ENCODE results near the gene OPCML.

Gene OPCML

DNA sequence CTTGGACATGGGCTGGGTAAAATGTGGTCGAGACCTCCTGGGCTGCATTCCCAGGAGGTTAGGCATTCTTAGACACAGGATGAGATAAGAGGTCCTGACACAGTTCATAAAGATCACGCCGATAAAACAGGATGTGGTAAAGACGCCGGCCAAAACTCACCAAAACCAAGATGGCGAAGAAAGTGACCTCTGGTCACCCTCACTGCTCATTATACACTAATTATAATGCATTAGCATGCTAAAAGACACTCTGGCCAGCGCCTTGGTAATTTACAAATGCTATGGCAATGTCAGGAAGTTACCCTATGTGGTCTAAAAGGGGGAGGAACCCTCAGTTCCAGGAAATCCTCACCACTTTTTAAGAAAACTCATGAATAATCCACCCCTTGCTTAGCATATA is 983.3 kb downstream of the OPCML start:
- Histone ChIP-seq H3K4me2 (ENCODE audit: low read depth, low read length, poor library complexity, severe bottlenecking) (no peak overlapping the region), H3K9me2 (replicated peaks; ENCODE audit: low read depth, low read length) (no peaks in the 10 kb centered on the region), H3K36me3 (ENCODE audit: insufficient read depth, low read length) (no peaks in the 10 kb centered on the region), H3K27me3 (ENCODE audit: insufficient read depth, low read length, poor library complexity, severe bottlenecking) (no peaks in the 10 kb centered on the region), H3F3A (ENCODE audit: low read depth) (no peaks in the 10 kb centered on the region), H2AFZ (ENCODE audit: low read length) (no peak overlapping the region), H3K79me2 (ENCODE audit: insufficient read depth, low read length) (no peaks in the 10 kb centered on the region), H3K4me1 (ENCODE audit: insufficient read depth, low read length, poor library complexity, severe bottlenecking) (no peaks in the 10 kb centered on the region), H3K9ac (ENCODE audit: low read depth, low read length, poor library complexity, severe bottlenecking) (no peak overlapping the region), H3K9me3 (ENCODE audit: insufficient read depth, low read depth, low read length) (0 out of 2 replicates have a peak, but pooled peaks cover 2% of the 10 kb centered on the region), H4K20me1 (ENCODE audit: insufficient read depth, low read length, poor library complexity, severe bottlenecking) (no peaks in the 10 kb centered on the region), H3K4me3 (ENCODE audit: low read length, poor library complexity, severe bottlenecking) (no peak overlapping the region)
- no peak for TF ChIP-seq EZH2phosphoT487 (IDR thresholded peaks at IDR 0.05; ENCODE audit: borderline replicate concordance)
- TF ChIP-seq, protein P1, sequence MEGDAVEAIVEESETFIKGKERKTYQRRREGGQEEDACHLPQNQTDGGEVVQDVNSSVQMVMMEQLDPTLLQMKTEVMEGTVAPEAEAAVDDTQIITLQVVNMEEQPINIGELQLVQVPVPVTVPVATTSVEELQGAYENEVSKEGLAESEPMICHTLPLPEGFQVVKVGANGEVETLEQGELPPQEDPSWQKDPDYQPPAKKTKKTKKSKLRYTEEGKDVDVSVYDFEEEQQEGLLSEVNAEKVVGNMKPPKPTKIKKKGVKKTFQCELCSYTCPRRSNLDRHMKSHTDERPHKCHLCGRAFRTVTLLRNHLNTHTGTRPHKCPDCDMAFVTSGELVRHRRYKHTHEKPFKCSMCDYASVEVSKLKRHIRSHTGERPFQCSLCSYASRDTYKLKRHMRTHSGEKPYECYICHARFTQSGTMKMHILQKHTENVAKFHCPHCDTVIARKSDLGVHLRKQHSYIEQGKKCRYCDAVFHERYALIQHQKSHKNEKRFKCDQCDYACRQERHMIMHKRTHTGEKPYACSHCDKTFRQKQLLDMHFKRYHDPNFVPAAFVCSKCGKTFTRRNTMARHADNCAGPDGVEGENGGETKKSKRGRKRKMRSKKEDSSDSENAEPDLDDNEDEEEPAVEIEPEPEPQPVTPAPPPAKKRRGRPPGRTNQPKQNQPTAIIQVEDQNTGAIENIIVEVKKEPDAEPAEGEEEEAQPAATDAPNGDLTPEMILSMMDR (conservative IDR thresholded peaks at IDR 0.05; ENCODE audit: low read length): no peak

DNA sequence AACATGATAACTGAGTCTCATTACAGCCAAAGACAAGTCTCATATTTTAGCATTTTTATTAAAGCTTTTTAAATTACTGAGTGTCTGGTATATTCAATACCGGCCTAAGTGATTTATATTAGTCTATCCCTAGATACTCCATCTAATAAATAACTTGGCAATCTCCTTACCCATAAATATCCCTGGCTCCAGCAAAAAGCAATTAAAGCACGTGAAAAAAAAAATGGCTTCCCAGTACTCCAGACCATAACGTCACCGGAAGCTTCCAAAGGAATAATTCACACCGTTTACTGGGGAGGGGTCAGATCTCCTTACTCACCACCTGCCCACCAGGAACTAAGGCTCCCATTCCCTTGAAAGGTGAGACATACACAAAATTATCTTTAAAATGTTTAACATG is 988.3 kb downstream of the OPCML start:
- H3K9ac ChIP-seq (ENCODE audit: low read depth, low read length, poor library complexity, severe bottlenecking): no peak overlapping the region
- H3F3A ChIP-seq (ENCODE audit: low read depth): no peaks in the 10 kb centered on the region
- 0 out of 2 replicates have a peak, but pooled peaks cover 2% of the 10 kb centered on the region for H3K9me3 ChIP-seq (ENCODE audit: insufficient read depth, low read depth, low read length)
- H3K9me2 ChIP-seq (replicated peaks; ENCODE audit: low read depth, low read length): no peaks in the 10 kb centered on the region
- H3K4me1 ChIP-seq (ENCODE audit: insufficient read depth, low read length, poor library complexity, severe bottlenecking): no peaks in the 10 kb centered on the region
- H2AFZ ChIP-seq (ENCODE audit: low read length): no peak overlapping the region
- no peaks in the 10 kb centered on the region for H3K27me3 ChIP-seq (ENCODE audit: insufficient read depth, low read length, poor library complexity, severe bottlenecking)
- H4K20me1 ChIP-seq (ENCODE audit: insufficient read depth, low read length, poor library complexity, severe bottlenecking): no peaks in the 10 kb centered on the region
- H3K79me2 ChIP-seq (ENCODE audit: insufficient read depth, low read length): no peaks in the 10 kb centered on the region
- TF ChIP-seq, protein P1 (conservative IDR thresholded peaks at IDR 0.05; ENCODE audit: low read length): no peak
- no peak for TF ChIP-seq EZH2phosphoT487 (IDR thresholded peaks at IDR 0.05; ENCODE audit: borderline replicate concordance)
- H3K36me3 ChIP-seq (ENCODE audit: insufficient read depth, low read length): no peaks in the 10 kb centered on the region
- H3K4me2 ChIP-seq (ENCODE audit: low read depth, low read length, poor library complexity, severe bottlenecking): no peak overlapping the region
- H3K4me3 ChIP-seq (ENCODE audit: low read length, poor library complexity, severe bottlenecking): no peak overlapping the region

DNA sequence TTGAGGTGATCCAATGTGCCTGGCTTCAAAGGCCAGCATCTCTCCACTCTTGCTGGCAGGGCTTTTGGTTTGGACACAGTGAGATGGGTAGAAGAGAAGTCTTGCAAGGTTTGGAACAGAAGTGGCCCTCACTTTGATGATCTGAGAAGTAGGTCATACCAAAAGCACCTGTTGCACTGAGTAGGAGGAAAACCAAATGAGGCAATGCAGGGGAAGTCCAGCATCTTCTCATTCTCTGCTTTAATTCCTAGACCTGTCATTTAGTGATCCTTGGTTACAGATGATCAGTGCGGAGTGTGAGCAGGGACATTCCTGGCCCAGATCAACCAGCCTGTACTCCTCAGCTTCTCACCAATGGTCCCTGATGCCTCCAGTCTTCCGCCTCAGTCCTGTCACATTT is 990.5 kb downstream of the OPCML start:
- TF ChIP-seq, protein P1 (conservative IDR thresholded peaks at IDR 0.05; ENCODE audit: low read length): no peak
- no peak for TF ChIP-seq EZH2phosphoT487 (IDR thresholded peaks at IDR 0.05; ENCODE audit: borderline replicate concordance)
- no peaks in the 10 kb centered on the region for H3K4me1 ChIP-seq (ENCODE audit: insufficient read depth, low read length, poor library complexity, severe bottlenecking)

More for the DNA sequence above, 990.5 kb downstream of the OPCML start:
- Histone ChIP-seq H3F3A (ENCODE audit: low read depth) (no peaks in the 10 kb centered on the region), H3K9ac (ENCODE audit: low read depth, low read length, poor library complexity, severe bottlenecking) (no peak overlapping the region), H3K36me3 (ENCODE audit: insufficient read depth, low read length) (no peaks in the 10 kb centered on the region), H3K4me3 (ENCODE audit: low read length, poor library complexity, severe bottlenecking) (no peak overlapping the region), H3K79me2 (ENCODE audit: insufficient read depth, low read length) (no peaks in the 10 kb centered on the region), H2AFZ (ENCODE audit: low read length) (no peak overlapping the region), H3K9me3 (ENCODE audit: insufficient read depth, low read depth, low read length) (no peaks in the 10 kb centered on the region), H3K27me3 (ENCODE audit: insufficient read depth, low read length, poor library complexity, severe bottlenecking) (no peaks in the 10 kb centered on the region), H3K9me2 (replicated peaks; ENCODE audit: low read depth, low read length) (no peaks in the 10 kb centered on the region), H3K4me2 (ENCODE audit: low read depth, low read length, poor library complexity, severe bottlenecking) (no peak overlapping the region), H4K20me1 (ENCODE audit: insufficient read depth, low read length, poor library complexity, severe bottlenecking) (no peaks in the 10 kb centered on the region)
